Neural cell (in vitro differentiated cells): Measurements from ENCODE around the gene DUSP22. TPM values are rescaled to one million over a fixed set of nuclear protein-coding genes. Genes with fewer than 3 reads are reported as not detected.

Source experiments
- H2AFZ ChIP-seq: fragments of 200-600, 300-800 bp; sonication (generic), shearing (Covaris generic); 2 replicates; pipeline ENCODE4 v1.6.0; 2014; ENCODE audit warnings: low read depth, mild to moderate bottlenecking, antibody characterized with exemption, low read length, moderate library complexity
- H3F3A ChIP-seq: fragments of 200-600 bp; shearing (Covaris generic); 2 replicates; pipeline ENCODE4 v1.6.1; 2016; ENCODE audit warnings: mild to moderate bottlenecking, moderate library complexity, mixed read lengths, antibody characterized with exemption, low read length; ENCODE audit not compliant: insufficient read depth, poor library complexity, severe bottlenecking
- H3K27ac ChIP-seq: fragments of 200-600, 300-800 bp; sonication (generic), shearing (Covaris generic); 2 replicates; pipeline ENCODE4 v1.5.1; 2014; ENCODE audit warnings: mild to moderate bottlenecking, low read length, moderate library complexity
- H3K27me3 ChIP-seq: fragments of 300-800, 200-600 bp; sonication (generic), shearing (Covaris generic); 2 replicates; pipeline ENCODE4 v1.6.0; 2014; ENCODE audit warnings: mild to moderate bottlenecking, low read depth, low read length, moderate library complexity; ENCODE audit not compliant: insufficient read depth
- H3K36me3 ChIP-seq: fragments of 300-800, 200-600 bp; sonication (generic), shearing (Covaris generic); 2 replicates; pipeline ENCODE4 v1.5.1; 2014; ENCODE audit warnings: mild to moderate bottlenecking, antibody characterized with exemption, low read length, moderate library complexity; ENCODE audit not compliant: insufficient read depth
- H3K4me2 ChIP-seq: fragments of 300-800, 200-600 bp; sonication (generic), shearing (Covaris generic); 2 replicates; pipeline ENCODE4 v1.6.0; 2014; ENCODE audit warnings: mild to moderate bottlenecking, low read length
- H3K4me3 ChIP-seq: fragments of 300-800, 200-600 bp; sonication (generic), shearing (Covaris generic); 2 replicates; pipeline ENCODE4 v1.5.1; 2014; ENCODE audit warnings: mild to moderate bottlenecking, low read length, moderate library complexity
- H3K79me2 ChIP-seq: fragments of 200-600 bp; shearing (Covaris generic); replicated peaks from 2 replicates; pipeline ENCODE4 v1.6.0; 2014; ENCODE audit warnings: mild to moderate bottlenecking, low read length, moderate library complexity; ENCODE audit not compliant: insufficient read depth
- H3K9ac ChIP-seq: fragments of 300-800, 200-600 bp; sonication (generic), shearing (Covaris generic); 2 replicates; pipeline ENCODE4 v1.6.1; 2016; ENCODE audit warnings: mild to moderate bottlenecking, low read length, mixed read lengths
- H3K9me2 ChIP-seq: fragments of 200-600 bp; shearing (Covaris generic); 2 replicates; pipeline ENCODE4 v1.6.1; 2016; ENCODE audit warnings: mild to moderate bottlenecking, low read length, mixed read lengths; ENCODE audit not compliant: insufficient read depth
- H3K9me3 ChIP-seq: fragments of 200-600, 300-800 bp; sonication (generic), shearing (Covaris generic); 2 replicates; pipeline ENCODE4 v1.6.1; 2016; ENCODE audit warnings: mild to moderate bottlenecking, mixed run types, low read length, moderate library complexity, mixed read lengths
- H4K20me1 ChIP-seq: fragments of 200-600 bp; shearing (Covaris generic); 2 replicates; pipeline ENCODE4 v1.6.1; 2016; ENCODE audit warnings: mild to moderate bottlenecking, mixed run types; ENCODE audit not compliant: insufficient read depth
- EP300 ChIP-seq: fragments of 450-650 bp; conservative IDR thresholded peaks from 2 replicates; pipeline ENCODE4 v1.6.1; 2014; ENCODE audit warnings: antibody characterized with exemption, mild to moderate bottlenecking, moderate library complexity; ENCODE audit not compliant: poor library complexity, severe bottlenecking
- EZH2 ChIP-seq: fragments of 200-600, 300-800 bp; shearing (Covaris generic), sonication (generic); IDR thresholded peaks from 2 replicates; pipeline ENCODE4 v1.6.1; 2014; ENCODE audit warnings: antibody characterized with exemption, low read length, borderline replicate concordance, mild to moderate bottlenecking; ENCODE audit not compliant: insufficient read depth, poor library complexity, severe bottlenecking
- MXI1 ChIP-seq: fragments of 450-650 bp; conservative IDR thresholded peaks from 2 replicates; pipeline ENCODE4 v1.6.1; 2014; ENCODE audit warnings: antibody characterized with exemption, mild to moderate bottlenecking; ENCODE audit not compliant: poor library complexity, severe bottlenecking
- POLR2AphosphoS5 ChIP-seq: IDR thresholded peaks from 2 replicates; pipeline ENCODE4 v1.6.1; 2012
- RAD21 ChIP-seq: fragments of 450-650 bp; conservative IDR thresholded peaks from 2 replicates; pipeline ENCODE4 v1.6.1; 2014; ENCODE audit warnings: antibody characterized with exemption, mild to moderate bottlenecking, moderate library complexity
- SMC3 ChIP-seq: fragments of 450-650 bp; conservative IDR thresholded peaks from 2 replicates; pipeline ENCODE4 v1.6.1; 2014; ENCODE audit warnings: antibody characterized with exemption, mild to moderate bottlenecking, moderate library complexity; ENCODE audit not compliant: poor library complexity
- TAF1 ChIP-seq: IDR thresholded peaks from 2 replicates; pipeline ENCODE4 v1.6.1; 2012; ENCODE audit warnings: low read depth
- polyA plus RNA-seq: library from polyadenylated mRNA; depleted of rRNA; stranded (reverse); fragments of >200 nt; gene quantifications from 2 replicates; pipeline ENCODE4 v1.2.3, GENCODE V29; 2014
- TF ChIP-seq, protein P1 (sequence below): IDR thresholded peaks from 2 replicates; pipeline ENCODE4 v1.6.1; 2012; ENCODE audit warnings: borderline replicate concordance
- TF ChIP-seq, protein P2 (sequence below): fragments of 450-650 bp; IDR thresholded peaks from 2 replicates; pipeline ENCODE4 v1.5.1; 2014; ENCODE audit warnings: antibody characterized with exemption, mild to moderate bottlenecking, moderate library complexity; ENCODE audit not compliant: poor library complexity, severe bottlenecking

The DUSP22 gene
- polyA plus RNA-seq, 1 donor from 2014 or later = 24.9 TPM

DNA sequence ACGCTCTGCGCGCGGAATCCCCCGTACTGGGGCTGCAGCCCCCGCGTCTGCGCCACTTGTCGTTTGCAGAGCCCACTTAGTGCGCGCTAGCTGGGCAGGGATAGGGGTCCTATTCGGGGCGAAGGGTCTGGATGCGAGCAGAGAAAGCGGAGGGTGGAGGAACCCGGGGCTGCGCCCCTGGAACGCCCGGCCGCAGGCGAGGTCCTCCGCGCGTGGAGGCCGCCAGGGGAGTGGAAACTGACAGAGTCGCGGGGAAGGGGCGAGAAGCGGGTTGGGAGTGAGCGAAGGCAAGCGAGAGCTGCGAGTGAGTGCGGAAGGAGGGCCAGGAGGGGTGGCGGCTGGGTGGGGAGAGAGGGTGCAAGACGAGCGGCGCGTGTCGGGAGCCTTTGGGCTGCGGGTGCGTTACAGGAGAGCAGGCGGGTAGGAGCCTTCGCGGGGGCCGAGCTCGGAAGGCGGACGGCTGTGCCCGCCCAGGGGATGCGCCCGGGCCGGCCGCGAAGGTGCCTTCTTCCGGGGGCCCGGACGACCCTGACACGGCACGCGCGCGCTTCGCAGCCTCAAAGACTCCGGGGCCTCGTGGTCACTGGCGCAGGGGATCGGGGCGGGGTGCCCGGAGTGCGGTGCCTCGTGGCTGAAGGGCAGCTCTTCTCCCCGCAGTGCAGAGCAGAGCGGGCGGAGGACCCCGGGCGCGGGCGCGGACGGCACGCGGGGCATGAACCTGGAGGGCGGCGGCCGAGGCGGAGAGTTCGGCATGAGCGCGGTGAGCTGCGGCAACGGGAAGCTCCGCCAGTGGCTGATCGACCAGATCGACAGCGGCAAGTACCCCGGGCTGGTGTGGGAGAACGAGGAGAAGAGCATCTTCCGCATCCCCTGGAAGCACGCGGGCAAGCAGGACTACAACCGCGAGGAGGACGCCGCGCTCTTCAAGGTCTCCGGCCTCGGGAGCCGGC, 100.4 kb downstream of the DUSP22 start:
- Histone ChIP-seq H3K9ac (no peak overlapping the region), H3K4me3 (peak overlapping the region; percentile 68), H3K27me3 (peaks cover 87% of the 10 kb centered on the region), H3K27ac (no peak overlapping the region), H3K36me3 (no peaks in the 10 kb centered on the region), H4K20me1 (no peaks in the 10 kb centered on the region), H3K9me2 (no peaks in the 10 kb centered on the region), H3F3A (no peaks in the 10 kb centered on the region), H3K79me2 (no peaks in the 10 kb centered on the region), H3K9me3 (no peaks in the 10 kb centered on the region), H3K4me2 (no peak overlapping the region), H2AFZ (no peak overlapping the region)
- TF ChIP-seq EP300 = no peak
- peak; percentile 10 for TF ChIP-seq RAD21
- TF ChIP-seq TAF1 = no peak
- peak; percentile 5 for TF ChIP-seq POLR2AphosphoS5
- TF ChIP-seq, protein P1, sequence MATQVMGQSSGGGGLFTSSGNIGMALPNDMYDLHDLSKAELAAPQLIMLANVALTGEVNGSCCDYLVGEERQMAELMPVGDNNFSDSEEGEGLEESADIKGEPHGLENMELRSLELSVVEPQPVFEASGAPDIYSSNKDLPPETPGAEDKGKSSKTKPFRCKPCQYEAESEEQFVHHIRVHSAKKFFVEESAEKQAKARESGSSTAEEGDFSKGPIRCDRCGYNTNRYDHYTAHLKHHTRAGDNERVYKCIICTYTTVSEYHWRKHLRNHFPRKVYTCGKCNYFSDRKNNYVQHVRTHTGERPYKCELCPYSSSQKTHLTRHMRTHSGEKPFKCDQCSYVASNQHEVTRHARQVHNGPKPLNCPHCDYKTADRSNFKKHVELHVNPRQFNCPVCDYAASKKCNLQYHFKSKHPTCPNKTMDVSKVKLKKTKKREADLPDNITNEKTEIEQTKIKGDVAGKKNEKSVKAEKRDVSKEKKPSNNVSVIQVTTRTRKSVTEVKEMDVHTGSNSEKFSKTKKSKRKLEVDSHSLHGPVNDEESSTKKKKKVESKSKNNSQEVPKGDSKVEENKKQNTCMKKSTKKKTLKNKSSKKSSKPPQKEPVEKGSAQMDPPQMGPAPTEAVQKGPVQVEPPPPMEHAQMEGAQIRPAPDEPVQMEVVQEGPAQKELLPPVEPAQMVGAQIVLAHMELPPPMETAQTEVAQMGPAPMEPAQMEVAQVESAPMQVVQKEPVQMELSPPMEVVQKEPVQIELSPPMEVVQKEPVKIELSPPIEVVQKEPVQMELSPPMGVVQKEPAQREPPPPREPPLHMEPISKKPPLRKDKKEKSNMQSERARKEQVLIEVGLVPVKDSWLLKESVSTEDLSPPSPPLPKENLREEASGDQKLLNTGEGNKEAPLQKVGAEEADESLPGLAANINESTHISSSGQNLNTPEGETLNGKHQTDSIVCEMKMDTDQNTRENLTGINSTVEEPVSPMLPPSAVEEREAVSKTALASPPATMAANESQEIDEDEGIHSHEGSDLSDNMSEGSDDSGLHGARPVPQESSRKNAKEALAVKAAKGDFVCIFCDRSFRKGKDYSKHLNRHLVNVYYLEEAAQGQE = no peak
- TF ChIP-seq EZH2 = peak; percentile 92
- TF ChIP-seq MXI1 = peak; percentile 34
- peak; percentile 12 for TF ChIP-seq SMC3
- TF ChIP-seq, protein P2, sequence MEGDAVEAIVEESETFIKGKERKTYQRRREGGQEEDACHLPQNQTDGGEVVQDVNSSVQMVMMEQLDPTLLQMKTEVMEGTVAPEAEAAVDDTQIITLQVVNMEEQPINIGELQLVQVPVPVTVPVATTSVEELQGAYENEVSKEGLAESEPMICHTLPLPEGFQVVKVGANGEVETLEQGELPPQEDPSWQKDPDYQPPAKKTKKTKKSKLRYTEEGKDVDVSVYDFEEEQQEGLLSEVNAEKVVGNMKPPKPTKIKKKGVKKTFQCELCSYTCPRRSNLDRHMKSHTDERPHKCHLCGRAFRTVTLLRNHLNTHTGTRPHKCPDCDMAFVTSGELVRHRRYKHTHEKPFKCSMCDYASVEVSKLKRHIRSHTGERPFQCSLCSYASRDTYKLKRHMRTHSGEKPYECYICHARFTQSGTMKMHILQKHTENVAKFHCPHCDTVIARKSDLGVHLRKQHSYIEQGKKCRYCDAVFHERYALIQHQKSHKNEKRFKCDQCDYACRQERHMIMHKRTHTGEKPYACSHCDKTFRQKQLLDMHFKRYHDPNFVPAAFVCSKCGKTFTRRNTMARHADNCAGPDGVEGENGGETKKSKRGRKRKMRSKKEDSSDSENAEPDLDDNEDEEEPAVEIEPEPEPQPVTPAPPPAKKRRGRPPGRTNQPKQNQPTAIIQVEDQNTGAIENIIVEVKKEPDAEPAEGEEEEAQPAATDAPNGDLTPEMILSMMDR = no peak

DNA sequence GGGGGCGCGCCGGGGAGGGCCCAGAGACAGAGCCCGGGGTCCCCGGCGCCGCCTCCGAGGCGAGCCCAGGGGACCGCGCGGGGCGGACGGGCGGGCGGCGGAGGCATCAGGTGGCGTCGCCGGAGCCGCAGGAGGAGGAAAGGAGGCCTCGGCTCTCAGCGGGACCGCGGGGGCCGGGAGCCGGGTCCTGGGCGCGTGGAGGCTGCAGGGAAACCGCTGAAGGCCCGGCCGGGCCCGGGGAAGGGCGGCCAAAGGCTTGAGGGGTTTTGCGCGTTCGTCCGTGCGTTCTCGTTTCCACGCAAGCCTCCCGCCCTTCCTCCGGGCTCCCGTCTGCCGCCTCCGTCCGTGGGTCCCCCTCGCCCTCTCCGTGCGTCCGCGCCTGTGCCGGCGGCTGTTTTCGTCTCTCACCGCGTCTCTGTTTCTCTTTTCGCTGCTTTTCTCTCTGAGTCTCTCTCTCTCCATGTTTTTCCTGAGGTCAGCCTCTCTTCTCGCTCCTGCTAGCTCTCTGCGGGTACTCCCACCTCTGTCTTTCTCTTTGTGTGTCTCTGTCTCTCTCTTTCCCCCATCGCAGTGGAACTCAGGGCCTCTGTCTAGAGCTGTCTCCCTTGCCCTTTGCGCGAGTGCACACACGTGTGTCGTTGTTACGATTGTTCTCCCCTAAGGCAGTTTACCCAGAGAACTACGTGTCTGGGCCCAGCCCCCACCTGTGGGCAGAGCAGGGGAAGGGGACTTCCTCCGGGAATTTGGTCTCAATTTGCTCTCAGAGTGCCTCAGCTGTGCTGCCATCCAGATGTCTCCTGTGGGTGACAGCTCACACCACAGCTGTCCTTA, 101.3 kb downstream of the DUSP22 start:
- peaks cover 81% of the 10 kb centered on the region for H3K27me3 ChIP-seq
- H4K20me1 ChIP-seq = no peaks in the 10 kb centered on the region
- H3K4me2 ChIP-seq = peak overlapping the region; percentile 6
- H3K9me3 ChIP-seq = no peaks in the 10 kb centered on the region
- H3K9ac ChIP-seq = no peak overlapping the region
- no peaks in the 10 kb centered on the region for H3F3A ChIP-seq
- H3K79me2 ChIP-seq = no peaks in the 10 kb centered on the region
- H2AFZ ChIP-seq = no peak overlapping the region
- H3K27ac ChIP-seq = no peak overlapping the region
- TF ChIP-seq, protein P2 = no peak
- TF ChIP-seq MXI1 = no peak
- TF ChIP-seq SMC3 = peak; percentile 4
- peak; percentile 6 for TF ChIP-seq RAD21
- no peaks in the 10 kb centered on the region for H3K9me2 ChIP-seq
- peak overlapping the region; percentile 68 for H3K4me3 ChIP-seq
- no peaks in the 10 kb centered on the region for H3K36me3 ChIP-seq
